Measurements from ENCODE around the gene ZRANB3.

GRCh38 chr2:135198481-135198880, 332.5 kb downstream of the ZRANB3 start:
- TF ChIP-seq GATA2 (IDR thresholded peaks at IDR 0.05; ENCODE audit: low read depth, low read length): no peak
- no peak for TF ChIP-seq GATA3 (IDR thresholded peaks at IDR 0.05; ENCODE audit: low read depth, low read length)

All from SH-SY5Y (cell line).